Loucy (cell line): ENCODE measurements around the gene BAK1.

Source experiments
- CTCF ChIP-seq: fragments of 200-600 bp; sonication (generic); conservative IDR thresholded peaks from 2 replicates; pipeline ENCODE4 v1.5.1; 2014; ENCODE audit warnings: mild to moderate bottlenecking, antibody characterized with exemption, low read length
- EZH2phosphoT487 ChIP-seq: fragments of 200-600 bp; IDR thresholded peaks from 2 replicates; pipeline ENCODE4 v1.6.1; 2018; ENCODE audit warnings: antibody characterized with exemption, mild to moderate bottlenecking, moderate library complexity, borderline replicate concordance

- TF ChIP-seq CTCF (no peak), EZH2phosphoT487 (no peak)
These were observed 28.5 kb downstream of the BAK1 start for GRCh38 chr6:33551538-33551937.
